Thyroid gland (tissue), 4 donors: Measurements from ENCODE around the gene UBR4. TPM values are rescaled to one million over a fixed set of nuclear protein-coding genes. Genes with fewer than 3 reads are reported as not detected.

Source experiments
- DNase-seq, 2 donors: peaks; one replicate each; pipeline ENCODE4 v3.0.0-alpha.2; 2019
- H3K27ac ChIP-seq, 3 donors: fragments of 200-600 bp; sonication (generic); 1 replicate in 2 of 3; 2 replicates in 1 of 3; pipeline ENCODE4 v1.5.1; 2016 to 2019; ENCODE audit warnings: mild to moderate bottlenecking in 1 of 3, moderate library complexity in 1 of 3
- H3K27me3 ChIP-seq: fragments of 200-600 bp; sonication (generic); one replicate; pipeline ENCODE4 v1.5.1; 2019
- H3K36me3 ChIP-seq, 2 donors: fragments of 200-600 bp; sonication (generic); one replicate each; pipeline ENCODE4 v1.5.1; 2016 to 2019
- H3K4me1 ChIP-seq, 2 donors: fragments of 200-600 bp; sonication (generic); one replicate each; pipeline ENCODE4 v1.5.1; 2017 to 2019
- H3K4me3 ChIP-seq, 3 donors: fragments of 200-600 bp; sonication (generic); replicated peaks in 1 of 3; 1 replicate in 2 of 3; 2 replicates in 1 of 3; pipeline ENCODE4 v1.5.1; 2016; ENCODE audit warnings: mild to moderate bottlenecking in 1 of 3
- H3K9me3 ChIP-seq: fragments of 200-600 bp; sonication (generic); one replicate; pipeline ENCODE4 v1.5.1; 2017
- POLR2A ChIP-seq, 2 donors: fragments of 450-650 bp; IDR thresholded peaks; one replicate each; pipeline ENCODE4 v1.6.1; 2017; ENCODE audit warnings: antibody characterized with exemption in 2 of 2, mild to moderate bottlenecking in 2 of 2, moderate library complexity in 1 of 2
- WGBS, 2 donors: methylation state at CpG; one replicate each; pipeline ENCODE4 v1.1.5; 2017; 5-methylcytosine and 5-hydroxymethylcytosine counted together
- intact Hi-C: fragments of 100-400 bp; cut with DNase I; formaldehyde crosslinking; loops from one replicate; pipeline ENCODE4 v1.15.1; 2023
- total RNA-seq, 4 donors: library from RNA; depleted of rRNA; stranded (reverse); fragments of >200 nt; gene quantifications; one replicate each; pipeline ENCODE4 v1.2.3, GENCODE V29; 2016
- TF ChIP-seq, protein P1 (sequence below), 6 experiments: fragments of 200-600 bp in 3 of 6; fragments of 450-650 bp in 3 of 6; sonication (generic) in 3 of 6; IDR thresholded peaks; one replicate each; pipeline ENCODE4 v1.5.1; 2016 to 2019; ENCODE audit warnings: antibody characterized with exemption in 6 of 6, mild to moderate bottlenecking in 2 of 6, inconsistent platforms in 1 of 6, moderate library complexity in 1 of 6

The UBR4 gene
- total RNA-seq, 4 donors from 2014 or later, result 110 to 221 (median 160) TPM

DNA sequence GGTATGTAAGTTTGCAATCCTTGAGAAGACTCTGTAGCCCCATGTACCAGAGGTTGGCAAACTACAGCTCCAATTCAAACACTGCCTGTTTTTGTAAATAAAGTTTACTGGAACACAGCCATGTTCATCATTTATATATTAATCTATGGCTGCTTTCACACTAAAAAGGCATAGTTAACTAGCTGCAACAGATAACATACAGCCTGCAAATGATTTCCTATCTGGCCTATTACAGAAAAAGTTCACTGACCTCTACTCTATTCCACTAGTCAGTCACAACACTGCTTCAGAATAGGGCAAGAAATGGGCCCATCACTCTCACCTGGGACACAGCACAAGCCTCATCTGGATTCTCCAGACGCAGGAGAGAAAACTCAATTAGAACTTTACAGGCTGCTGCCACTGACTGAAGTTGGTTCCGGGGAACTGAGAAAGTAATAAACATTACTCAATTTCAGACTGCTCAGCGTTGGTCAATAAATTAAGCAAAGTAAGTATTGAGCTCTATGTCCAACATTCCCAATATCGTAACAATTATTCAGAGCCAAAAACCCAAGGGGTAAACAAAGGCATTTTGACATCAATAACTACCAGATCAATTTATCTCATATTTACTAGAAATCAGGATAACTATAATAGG lies 10.6 kb downstream of the UBR4 start:
- peaks cover 0 to 17% of the 10 kb centered on the region in 2 donors for H3K4me1 ChIP-seq
- no peak for DNase-seq
- H3K36me3 ChIP-seq, result peaks cover 46 to 50% of the 10 kb centered on the region in 2 donors
- H3K9me3 ChIP-seq, result no peaks in the 10 kb centered on the region
- WGBS, 2 donors, result 95 to 98% methylated on average over 4 of the region's 4 CpGs
- H3K4me3 ChIP-seq, result no peak overlapping the region
- no peaks in the 10 kb centered on the region for H3K27me3 ChIP-seq
- intact Hi-C loops, result no loop called here
- TF ChIP-seq POLR2A (IDR thresholded peaks at IDR 0.05), result no peak
- TF ChIP-seq, protein P1, sequence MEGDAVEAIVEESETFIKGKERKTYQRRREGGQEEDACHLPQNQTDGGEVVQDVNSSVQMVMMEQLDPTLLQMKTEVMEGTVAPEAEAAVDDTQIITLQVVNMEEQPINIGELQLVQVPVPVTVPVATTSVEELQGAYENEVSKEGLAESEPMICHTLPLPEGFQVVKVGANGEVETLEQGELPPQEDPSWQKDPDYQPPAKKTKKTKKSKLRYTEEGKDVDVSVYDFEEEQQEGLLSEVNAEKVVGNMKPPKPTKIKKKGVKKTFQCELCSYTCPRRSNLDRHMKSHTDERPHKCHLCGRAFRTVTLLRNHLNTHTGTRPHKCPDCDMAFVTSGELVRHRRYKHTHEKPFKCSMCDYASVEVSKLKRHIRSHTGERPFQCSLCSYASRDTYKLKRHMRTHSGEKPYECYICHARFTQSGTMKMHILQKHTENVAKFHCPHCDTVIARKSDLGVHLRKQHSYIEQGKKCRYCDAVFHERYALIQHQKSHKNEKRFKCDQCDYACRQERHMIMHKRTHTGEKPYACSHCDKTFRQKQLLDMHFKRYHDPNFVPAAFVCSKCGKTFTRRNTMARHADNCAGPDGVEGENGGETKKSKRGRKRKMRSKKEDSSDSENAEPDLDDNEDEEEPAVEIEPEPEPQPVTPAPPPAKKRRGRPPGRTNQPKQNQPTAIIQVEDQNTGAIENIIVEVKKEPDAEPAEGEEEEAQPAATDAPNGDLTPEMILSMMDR (IDR thresholded peaks at IDR 0.05), result no peak
- no peak overlapping the region for H3K27ac ChIP-seq

DNA sequence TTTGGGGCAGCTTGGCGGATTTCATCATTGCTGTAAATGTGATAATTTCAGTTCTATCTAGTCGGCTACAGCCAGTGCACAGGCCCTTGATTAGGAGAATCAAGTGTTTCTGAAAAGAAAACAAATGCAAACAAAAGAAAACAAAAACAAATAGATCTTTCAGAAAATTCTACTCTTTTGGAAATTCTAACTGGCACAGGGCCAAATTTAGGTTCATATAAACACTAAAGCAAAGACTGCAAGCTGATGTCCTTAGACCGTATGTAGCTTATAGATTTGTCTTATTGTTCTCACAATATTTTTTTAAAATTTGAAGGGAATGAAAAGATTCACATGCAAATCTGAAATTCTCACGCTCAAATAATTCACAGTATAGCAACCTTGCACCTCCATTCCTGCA lies 11.2 kb downstream of the UBR4 start:
- Histone ChIP-seq H3K36me3 (peaks cover 46 to 54% of the 10 kb centered on the region in 2 donors), H3K27ac (no peak overlapping the region), H3K9me3 (no peaks in the 10 kb centered on the region), H3K4me1 (peaks cover 0 to 12% of the 10 kb centered on the region in 2 donors), H3K27me3 (no peaks in the 10 kb centered on the region), H3K4me3 (no peak overlapping the region)
- no peak for DNase-seq
- intact Hi-C loops, result no loop called here
- TF ChIP-seq, protein P1 (IDR thresholded peaks at IDR 0.05), result no peak
- no peak for TF ChIP-seq POLR2A (IDR thresholded peaks at IDR 0.05)
- WGBS, 2 donors, result 90 to 96% methylated on average over 4 of the region's 4 CpGs

DNA sequence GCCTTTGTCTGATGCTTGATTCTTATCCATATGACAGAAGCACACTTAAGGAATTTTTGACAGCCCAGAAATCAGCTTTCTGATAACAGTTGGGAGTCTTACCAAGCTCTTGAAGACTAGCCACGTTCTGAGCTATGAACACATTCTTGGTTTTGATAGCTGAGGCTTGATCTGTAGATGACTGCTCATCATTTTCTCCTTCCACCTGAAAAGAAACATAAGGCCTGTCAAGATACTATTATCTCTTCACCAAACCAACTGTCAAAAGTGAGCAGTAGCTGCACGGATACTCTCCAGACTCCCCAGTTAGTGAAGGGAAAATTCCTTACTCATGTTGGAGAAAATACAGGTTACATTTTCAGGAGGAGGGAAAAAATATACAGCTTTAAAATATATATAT lies 12.2 kb downstream of the UBR4 start:
- intact Hi-C loops, result no loop called here
- WGBS, 2 donors, result 80 to 87% methylated on average over 2 of the region's 2 CpGs
- no peak for DNase-seq
- TF ChIP-seq, protein P1 (IDR thresholded peaks at IDR 0.05), result no peak
- TF ChIP-seq POLR2A (IDR thresholded peaks at IDR 0.05), result no peak
- Histone ChIP-seq H3K27ac (no peak overlapping the region), H3K4me1 (peaks cover 0 to 2% of the 10 kb centered on the region in 2 donors), H3K27me3 (no peaks in the 10 kb centered on the region), H3K36me3 (peaks cover 55 to 64% of the 10 kb centered on the region in 2 donors), H3K9me3 (no peaks in the 10 kb centered on the region), H3K4me3 (no peak overlapping the region)

DNA sequence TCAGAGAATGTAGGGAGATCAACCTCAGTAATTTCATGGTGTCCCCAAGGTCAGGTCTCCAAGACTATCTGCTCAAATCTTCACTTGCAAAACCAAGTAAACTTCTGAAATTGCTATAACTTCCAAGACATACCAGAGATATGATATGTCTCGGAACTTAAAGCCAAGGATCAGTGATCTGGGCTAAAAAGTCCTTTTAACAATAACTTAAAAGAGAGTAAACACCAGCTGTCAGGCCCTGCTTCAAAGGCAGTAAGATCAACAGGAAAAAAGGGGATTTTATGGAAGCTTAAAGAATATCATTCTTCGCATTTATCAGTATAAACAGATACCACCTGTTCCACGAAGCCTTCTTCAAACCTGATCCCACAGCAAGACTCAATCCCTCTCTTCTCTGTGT lies 13.7 kb downstream of the UBR4 start:
- WGBS, 2 donors, result 94 to 96% methylated on average over 3 of the region's 3 CpGs
- no peak for DNase-seq
- intact Hi-C loops, result no loop called here
- H3K4me1 ChIP-seq, result no peaks in the 10 kb centered on the region
- peaks cover 71 to 78% of the 10 kb centered on the region in 2 donors for H3K36me3 ChIP-seq
- no peak overlapping the region for H3K4me3 ChIP-seq
- H3K27ac ChIP-seq, result no peak overlapping the region
- H3K27me3 ChIP-seq, result no peaks in the 10 kb centered on the region
- TF ChIP-seq POLR2A (IDR thresholded peaks at IDR 0.05), result no peak
- H3K9me3 ChIP-seq, result no peaks in the 10 kb centered on the region

DNA sequence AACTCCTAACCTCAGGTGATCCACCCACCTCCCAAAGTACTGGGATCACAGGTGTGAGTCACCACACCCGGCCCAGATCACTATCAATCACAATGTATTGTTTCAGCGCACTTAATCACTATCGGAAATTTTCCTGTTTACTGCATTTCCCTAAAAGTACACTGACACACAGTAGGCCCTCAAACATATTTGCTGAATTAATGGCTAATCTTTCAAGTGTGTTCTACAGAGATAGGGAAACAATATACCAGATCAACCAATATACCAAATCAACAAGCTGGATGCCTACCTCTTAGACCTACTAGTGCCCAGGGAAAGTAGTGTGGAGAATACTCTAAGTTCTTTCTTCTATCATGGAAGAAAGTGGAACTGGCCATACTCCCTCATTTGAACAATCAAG lies 17.1 kb downstream of the UBR4 start:
- Histone ChIP-seq H3K27ac (no peak overlapping the region), H3K36me3 (peaks cover 59 to 60% of the 10 kb centered on the region in 2 donors), H3K4me1 (no peaks in the 10 kb centered on the region), H3K4me3 (no peak overlapping the region), H3K9me3 (no peaks in the 10 kb centered on the region), H3K27me3 (no peaks in the 10 kb centered on the region)
- no peak for DNase-seq
- intact Hi-C loops, result no loop called here
- TF ChIP-seq, protein P1 (IDR thresholded peaks at IDR 0.05), result no peak
- TF ChIP-seq POLR2A (IDR thresholded peaks at IDR 0.05), result no peak
- WGBS, 2 donors, result 95% methylated on average over 3 of the region's 3 CpGs
